Esophagus muscularis mucosa (tissue), 3 donors: Measurements from ENCODE around the gene GHR.

Experiments used
- POLR2A ChIP-seq: fragments of 450-650 bp; IDR thresholded peaks from one replicate; pipeline ENCODE4 v1.6.1; 2017; ENCODE audit warnings: antibody characterized with exemption, moderate library complexity, mild to moderate bottlenecking, low read depth
- TF ChIP-seq, protein P1 (sequence below), 3 experiments: fragments of 200-600 bp in 2 of 3; fragments of 450-650 bp in 1 of 3; sonication (generic) in 2 of 3; IDR thresholded peaks; one replicate each; pipeline ENCODE4 v1.5.1; 2017 to 2019; ENCODE audit warnings: antibody characterized with exemption in 3 of 3, mild to moderate bottlenecking in 2 of 3, moderate library complexity in 1 of 3

DNA sequence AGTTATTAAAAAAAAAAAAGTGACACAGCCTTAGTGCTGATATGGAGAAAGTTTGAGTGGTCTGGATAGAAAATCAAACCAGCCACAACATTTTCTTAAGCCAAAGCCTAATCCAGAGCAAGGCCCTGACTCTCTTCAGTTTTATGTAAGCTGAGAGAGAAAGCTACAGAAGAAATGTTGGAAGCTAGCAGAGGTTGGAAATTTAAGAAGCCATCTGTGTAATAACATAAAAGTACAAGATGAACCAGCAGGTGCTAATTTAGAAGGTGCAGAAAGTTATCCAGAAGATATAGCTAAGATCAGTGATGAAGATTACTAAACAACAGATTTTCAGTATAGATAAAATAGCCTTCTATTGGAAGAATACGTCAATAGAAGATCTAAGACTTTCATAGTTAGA lies 102.9 kb downstream of the GHR start:
- TF ChIP-seq, protein P1, sequence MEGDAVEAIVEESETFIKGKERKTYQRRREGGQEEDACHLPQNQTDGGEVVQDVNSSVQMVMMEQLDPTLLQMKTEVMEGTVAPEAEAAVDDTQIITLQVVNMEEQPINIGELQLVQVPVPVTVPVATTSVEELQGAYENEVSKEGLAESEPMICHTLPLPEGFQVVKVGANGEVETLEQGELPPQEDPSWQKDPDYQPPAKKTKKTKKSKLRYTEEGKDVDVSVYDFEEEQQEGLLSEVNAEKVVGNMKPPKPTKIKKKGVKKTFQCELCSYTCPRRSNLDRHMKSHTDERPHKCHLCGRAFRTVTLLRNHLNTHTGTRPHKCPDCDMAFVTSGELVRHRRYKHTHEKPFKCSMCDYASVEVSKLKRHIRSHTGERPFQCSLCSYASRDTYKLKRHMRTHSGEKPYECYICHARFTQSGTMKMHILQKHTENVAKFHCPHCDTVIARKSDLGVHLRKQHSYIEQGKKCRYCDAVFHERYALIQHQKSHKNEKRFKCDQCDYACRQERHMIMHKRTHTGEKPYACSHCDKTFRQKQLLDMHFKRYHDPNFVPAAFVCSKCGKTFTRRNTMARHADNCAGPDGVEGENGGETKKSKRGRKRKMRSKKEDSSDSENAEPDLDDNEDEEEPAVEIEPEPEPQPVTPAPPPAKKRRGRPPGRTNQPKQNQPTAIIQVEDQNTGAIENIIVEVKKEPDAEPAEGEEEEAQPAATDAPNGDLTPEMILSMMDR (IDR thresholded peaks at IDR 0.05) = no peak
- TF ChIP-seq POLR2A = no peak
